Keratinocyte (primary cell): ENCODE measurements around the gene UBE2K.

Experiments
- EZH2 ChIP-seq: IDR thresholded peaks from one replicate; pipeline ENCODE4 v1.6.1; 2012; ENCODE audit warnings: inconsistent platforms, mild to moderate bottlenecking, low read length, moderate library complexity
- TF ChIP-seq, protein P1 (sequence below), 3 experiments: IDR thresholded peaks in 1 of 3; conservative IDR thresholded peaks in 1 of 3; optimal IDR thresholded peaks in 1 of 3; 2 replicates in 2 of 3; 3 replicates in 1 of 3; pipeline versions ENCODE3 to v1.5.1; 2011; ENCODE audit warnings: low read length in 3 of 3, mild to moderate bottlenecking in 3 of 3, moderate library complexity in 2 of 3, control low read depth in 1 of 3, inconsistent platforms in 1 of 3; ENCODE audit not compliant: insufficient read depth in 2 of 3; ENCODE audit errors: extremely low read depth in 1 of 3

DNA sequence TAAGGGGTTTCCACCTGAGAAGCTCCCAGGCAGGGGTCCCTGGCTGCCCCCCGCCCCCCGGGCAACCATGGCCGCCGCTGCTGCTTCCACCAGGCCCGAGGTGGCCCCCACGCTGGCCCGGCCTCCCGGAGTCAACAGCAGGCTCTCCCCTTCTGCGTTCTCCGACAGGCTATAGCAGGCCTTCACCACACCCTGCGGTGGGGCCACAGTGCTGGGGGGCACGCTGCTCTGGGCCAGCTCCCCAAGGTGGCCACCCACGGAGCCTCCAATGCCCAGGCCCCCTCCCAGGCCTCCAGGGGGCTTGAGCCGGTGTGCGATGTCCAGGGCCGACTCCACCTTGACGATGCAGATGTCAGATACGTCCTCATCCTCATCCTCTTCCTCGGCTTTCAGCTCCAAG is 72.5 kb downstream of the UBE2K start:
- TF ChIP-seq, protein P1, sequence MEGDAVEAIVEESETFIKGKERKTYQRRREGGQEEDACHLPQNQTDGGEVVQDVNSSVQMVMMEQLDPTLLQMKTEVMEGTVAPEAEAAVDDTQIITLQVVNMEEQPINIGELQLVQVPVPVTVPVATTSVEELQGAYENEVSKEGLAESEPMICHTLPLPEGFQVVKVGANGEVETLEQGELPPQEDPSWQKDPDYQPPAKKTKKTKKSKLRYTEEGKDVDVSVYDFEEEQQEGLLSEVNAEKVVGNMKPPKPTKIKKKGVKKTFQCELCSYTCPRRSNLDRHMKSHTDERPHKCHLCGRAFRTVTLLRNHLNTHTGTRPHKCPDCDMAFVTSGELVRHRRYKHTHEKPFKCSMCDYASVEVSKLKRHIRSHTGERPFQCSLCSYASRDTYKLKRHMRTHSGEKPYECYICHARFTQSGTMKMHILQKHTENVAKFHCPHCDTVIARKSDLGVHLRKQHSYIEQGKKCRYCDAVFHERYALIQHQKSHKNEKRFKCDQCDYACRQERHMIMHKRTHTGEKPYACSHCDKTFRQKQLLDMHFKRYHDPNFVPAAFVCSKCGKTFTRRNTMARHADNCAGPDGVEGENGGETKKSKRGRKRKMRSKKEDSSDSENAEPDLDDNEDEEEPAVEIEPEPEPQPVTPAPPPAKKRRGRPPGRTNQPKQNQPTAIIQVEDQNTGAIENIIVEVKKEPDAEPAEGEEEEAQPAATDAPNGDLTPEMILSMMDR (optimal IDR thresholded peaks at IDR 0.05 in 1 of 3, IDR thresholded peaks at IDR 0.05 in 1 of 3, conservative IDR thresholded peaks at IDR 0.05 in 1 of 3; ENCODE audit: extremely low read depth in 1 of 3, insufficient read depth in 2 of 3, low read length in 3 of 3) = no peak
- TF ChIP-seq EZH2 = no peak
